ENCODE results near the gene ADGRD2. TPM values are rescaled to one million over a fixed set of nuclear protein-coding genes. Genes with fewer than 3 reads are reported as not detected.
A peak's percentile ranks its signal among the peaks of the same experiment; 100 is the strongest.
"Not testable (repeated sequence)": the region's sequence is repeated elsewhere in the genome, so short reads cannot be mapped to it uniquely, and the experiment has no call there.

The ADGRD2 gene
- total RNA-seq, 1 donor from 2014 or later: not detected

DNA sequence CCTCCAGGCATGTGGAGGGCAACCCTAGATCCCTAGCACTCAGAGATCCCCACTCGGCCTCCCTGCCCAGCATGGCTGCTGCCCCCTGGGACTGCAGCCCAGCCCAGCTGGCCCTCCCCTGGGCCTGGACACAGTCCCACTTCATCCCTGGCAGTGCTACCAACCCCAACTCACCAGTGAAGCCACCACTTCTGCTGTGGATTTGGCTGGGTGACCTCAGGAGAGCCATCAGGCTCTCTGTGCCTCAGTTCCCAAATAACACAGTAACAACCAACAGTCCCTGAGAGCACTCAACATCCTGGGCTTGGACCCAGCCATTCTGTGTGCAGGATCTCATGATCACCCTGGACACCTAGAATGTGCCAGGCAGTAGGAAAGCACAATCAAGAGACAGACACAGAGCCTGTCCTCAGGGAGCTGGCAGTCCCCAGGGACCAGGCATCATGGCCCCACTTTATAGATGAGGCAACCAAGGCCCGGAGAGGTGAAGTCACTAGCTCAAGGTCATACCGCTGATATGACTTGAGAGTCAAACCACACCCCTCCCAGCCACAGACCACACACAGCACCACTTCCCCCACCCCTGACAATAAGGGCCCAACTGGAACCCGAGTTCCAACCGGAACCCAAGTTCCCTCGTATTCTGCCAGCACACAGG is 30.3 kb upstream of the ADGRD2 start:
- peaks cover 1% of the 10 kb centered on the region for H3K36me3 Mint-ChIP-seq (ENCODE audit: unreplicated experiment)
- H3K4me3 Mint-ChIP-seq (ENCODE audit: unreplicated experiment): no peak overlapping the region
- TF ChIP-seq, protein P1, sequence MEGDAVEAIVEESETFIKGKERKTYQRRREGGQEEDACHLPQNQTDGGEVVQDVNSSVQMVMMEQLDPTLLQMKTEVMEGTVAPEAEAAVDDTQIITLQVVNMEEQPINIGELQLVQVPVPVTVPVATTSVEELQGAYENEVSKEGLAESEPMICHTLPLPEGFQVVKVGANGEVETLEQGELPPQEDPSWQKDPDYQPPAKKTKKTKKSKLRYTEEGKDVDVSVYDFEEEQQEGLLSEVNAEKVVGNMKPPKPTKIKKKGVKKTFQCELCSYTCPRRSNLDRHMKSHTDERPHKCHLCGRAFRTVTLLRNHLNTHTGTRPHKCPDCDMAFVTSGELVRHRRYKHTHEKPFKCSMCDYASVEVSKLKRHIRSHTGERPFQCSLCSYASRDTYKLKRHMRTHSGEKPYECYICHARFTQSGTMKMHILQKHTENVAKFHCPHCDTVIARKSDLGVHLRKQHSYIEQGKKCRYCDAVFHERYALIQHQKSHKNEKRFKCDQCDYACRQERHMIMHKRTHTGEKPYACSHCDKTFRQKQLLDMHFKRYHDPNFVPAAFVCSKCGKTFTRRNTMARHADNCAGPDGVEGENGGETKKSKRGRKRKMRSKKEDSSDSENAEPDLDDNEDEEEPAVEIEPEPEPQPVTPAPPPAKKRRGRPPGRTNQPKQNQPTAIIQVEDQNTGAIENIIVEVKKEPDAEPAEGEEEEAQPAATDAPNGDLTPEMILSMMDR (IDR thresholded peaks at IDR 0.05): peak; percentile 10

DNA sequence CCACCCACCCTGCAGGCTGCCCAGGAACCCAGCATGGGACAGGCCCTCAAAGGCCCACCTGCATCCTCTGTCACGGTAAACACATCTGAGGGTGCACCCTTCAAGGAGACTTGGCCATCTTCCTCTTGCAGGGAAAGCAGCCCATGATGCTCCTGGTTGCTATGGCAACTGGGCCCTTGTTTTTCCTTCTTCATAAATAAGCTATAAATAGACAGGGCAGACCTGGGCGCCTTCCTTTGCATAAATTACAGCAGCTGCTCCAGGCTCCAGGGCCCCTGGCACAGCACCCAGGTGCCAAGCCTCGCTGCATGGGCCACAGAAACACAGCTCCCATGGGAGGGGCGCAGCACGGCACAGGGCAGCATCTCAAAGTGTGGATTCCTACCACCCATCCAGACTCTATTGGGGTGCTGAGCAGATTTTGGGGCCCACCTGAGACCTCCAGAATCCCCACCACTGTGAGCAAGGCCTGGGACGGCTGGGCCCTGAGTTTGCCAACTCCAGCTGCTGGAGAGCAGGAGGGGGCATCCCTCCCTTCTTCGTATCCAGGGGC is 29.2 kb upstream of the ADGRD2 start:
- TF ChIP-seq, protein P1 (IDR thresholded peaks at IDR 0.05): no peak
- no peak overlapping the region for H3K4me3 Mint-ChIP-seq (ENCODE audit: unreplicated experiment)
- H3K27me3 Mint-ChIP-seq (ENCODE audit: unreplicated experiment): peaks cover 23% of the 10 kb centered on the region
- peak; percentile 74 for DNase-seq (ENCODE audit: extremely low spot score, unreplicated experiment)
- H3K9me3 Mint-ChIP-seq (ENCODE audit: unreplicated experiment): no peaks in the 10 kb centered on the region
- H3K4me1 Mint-ChIP-seq (ENCODE audit: unreplicated experiment): peaks cover 2% of the 10 kb centered on the region
- H3K36me3 Mint-ChIP-seq (ENCODE audit: unreplicated experiment): no peaks in the 10 kb centered on the region
- H3K27ac Mint-ChIP-seq (ENCODE audit: unreplicated experiment): no peak overlapping the region

More for the DNA sequence above, 30.3 kb upstream of the ADGRD2 start:
- DNase-seq (ENCODE audit: extremely low spot score, unreplicated experiment): no peak
- Mint-ChIP-seq H3K27me3 (ENCODE audit: unreplicated experiment) (peaks cover 23% of the 10 kb centered on the region), H3K4me1 (ENCODE audit: unreplicated experiment) (peaks cover 4% of the 10 kb centered on the region), H3K27ac (ENCODE audit: unreplicated experiment) (no peak overlapping the region), H3K9me3 (ENCODE audit: unreplicated experiment) (peaks cover 3% of the 10 kb centered on the region)

DNA sequence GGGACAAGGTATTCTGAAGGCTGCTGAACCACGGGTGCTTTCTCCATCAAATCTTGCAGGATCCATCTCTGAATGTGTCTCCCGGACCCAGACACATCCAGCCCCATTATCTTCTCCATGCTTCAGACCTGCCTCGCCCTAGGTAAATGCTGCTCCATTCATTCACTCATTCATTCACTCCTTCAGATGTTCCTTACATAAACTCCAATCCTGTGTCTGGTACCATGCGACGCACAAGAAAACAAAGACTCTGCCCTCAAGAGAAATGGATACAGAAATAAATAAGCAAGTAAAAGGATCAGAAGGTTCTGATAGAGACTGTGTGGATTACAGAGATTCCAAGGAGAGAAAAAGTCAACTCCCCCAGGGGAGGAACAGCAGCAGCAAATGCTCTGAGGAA is 27.1 kb upstream of the ADGRD2 start:
- no peak for DNase-seq (ENCODE audit: extremely low spot score, unreplicated experiment)
- H3K27me3 Mint-ChIP-seq (ENCODE audit: unreplicated experiment): peaks cover 31% of the 10 kb centered on the region
- no peak overlapping the region for H3K27ac Mint-ChIP-seq (ENCODE audit: unreplicated experiment)
- H3K4me3 Mint-ChIP-seq (ENCODE audit: unreplicated experiment): no peak overlapping the region
- no peaks in the 10 kb centered on the region for H3K36me3 Mint-ChIP-seq (ENCODE audit: unreplicated experiment)
- TF ChIP-seq, protein P1 (IDR thresholded peaks at IDR 0.05): no peak
- H3K4me1 Mint-ChIP-seq (ENCODE audit: unreplicated experiment): peaks cover 2% of the 10 kb centered on the region
- H3K9me3 Mint-ChIP-seq (ENCODE audit: unreplicated experiment): no peaks in the 10 kb centered on the region

DNA sequence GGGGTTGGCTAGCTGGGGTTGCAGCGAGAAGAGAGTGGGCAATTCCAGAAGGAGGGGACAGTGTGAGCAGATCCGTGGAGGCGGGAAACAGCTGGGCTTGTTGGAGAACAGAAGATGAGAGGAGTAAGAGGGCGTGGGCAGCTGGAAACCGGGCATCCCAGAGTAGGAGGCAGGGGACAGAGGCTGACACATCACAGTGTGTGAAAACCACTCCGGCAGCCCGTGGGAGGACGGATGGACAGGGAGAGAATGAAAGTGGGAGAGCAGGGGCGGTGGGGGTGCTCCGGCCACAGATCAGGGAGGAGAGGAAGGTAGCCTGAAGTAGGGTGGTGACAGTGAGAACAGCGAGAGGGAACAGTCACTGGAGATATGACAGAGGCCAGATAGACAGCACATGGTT is 26.7 kb upstream of the ADGRD2 start:
- Mint-ChIP-seq H3K27me3 (ENCODE audit: unreplicated experiment) (peaks cover 31% of the 10 kb centered on the region), H3K9me3 (ENCODE audit: unreplicated experiment) (no peaks in the 10 kb centered on the region), H3K27ac (ENCODE audit: unreplicated experiment) (no peak overlapping the region), H3K4me3 (ENCODE audit: unreplicated experiment) (no peak overlapping the region), H3K36me3 (ENCODE audit: unreplicated experiment) (no peaks in the 10 kb centered on the region), H3K4me1 (ENCODE audit: unreplicated experiment) (peaks cover 2% of the 10 kb centered on the region)
- DNase-seq (ENCODE audit: extremely low spot score, unreplicated experiment): no peak
- TF ChIP-seq, protein P1 (IDR thresholded peaks at IDR 0.05): no peak

DNA sequence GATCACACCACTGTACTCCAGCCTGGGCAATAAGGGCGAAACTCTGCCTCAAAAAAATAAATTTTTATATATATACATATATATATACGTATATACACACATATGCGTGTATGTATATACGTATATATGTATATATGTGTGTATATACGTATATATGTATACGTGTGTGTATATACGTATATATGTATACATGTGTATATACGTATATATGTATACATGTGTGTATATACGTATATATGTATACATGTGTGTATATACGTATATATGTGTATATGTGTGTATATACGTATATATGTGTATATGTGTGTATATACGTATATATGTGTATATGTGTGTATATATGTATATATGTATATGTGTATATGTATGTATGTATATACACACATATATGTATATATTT is 24.5 kb upstream of the ADGRD2 start:
- H3K4me1 Mint-ChIP-seq (ENCODE audit: unreplicated experiment); H3K27ac Mint-ChIP-seq (ENCODE audit: unreplicated experiment); DNase-seq (ENCODE audit: extremely low spot score, unreplicated experiment); H3K4me3 Mint-ChIP-seq (ENCODE audit: unreplicated experiment); H3K36me3 Mint-ChIP-seq (ENCODE audit: unreplicated experiment); H3K9me3 Mint-ChIP-seq (ENCODE audit: unreplicated experiment): not testable (repeated sequence)
- peaks cover 31% of the 10 kb centered on the region for H3K27me3 Mint-ChIP-seq (ENCODE audit: unreplicated experiment)

Data from osteocyte (in vitro differentiated cells).